HFF-Myc (cell line): ENCODE data around the gene CCDC61.
A peak's percentile ranks its signal among the peaks of the same experiment; 100 is the strongest.

ENCODE experiments used
- DNase-seq: peaks from one replicate; pipeline ENCODE4 v3.0.0-alpha.2; 2011; ENCODE audit warnings: low read depth; ENCODE audit errors: extremely low read depth
- H3K4me3 ChIP-seq: replicated peaks from 2 replicates; pipeline ENCODE4 v1.5.1; 2011; ENCODE audit warnings: low read depth, mild to moderate bottlenecking, control low read depth, low read length
- TF ChIP-seq, protein P1 (sequence below): IDR thresholded peaks from 2 replicates; pipeline ENCODE4 v1.5.1; 2012; ENCODE audit warnings: mild to moderate bottlenecking, low read depth, low read length, control low read depth; ENCODE audit errors: missing control alignments

Gene CCDC61

DNA sequence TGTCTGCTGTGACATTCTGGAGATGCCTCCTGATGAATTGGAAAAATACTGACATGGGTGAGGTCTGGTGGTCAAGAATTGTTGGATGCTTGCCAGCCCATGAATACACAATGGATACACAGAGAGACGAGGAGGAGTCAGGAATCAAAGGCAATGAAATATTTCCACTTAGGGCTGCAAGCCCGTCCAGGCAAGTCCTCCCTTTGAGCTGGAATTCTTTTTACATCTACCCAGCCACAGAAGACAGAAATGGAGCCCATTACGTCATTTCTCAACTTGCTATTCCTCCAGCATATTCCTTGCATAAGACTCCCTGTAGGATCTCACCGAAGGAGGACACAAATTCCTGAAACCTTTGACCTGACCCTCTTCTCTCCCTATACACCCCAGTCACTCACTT is 61.3 kb downstream of the CCDC61 start:
- no peak for DNase-seq
- TF ChIP-seq, protein P1, sequence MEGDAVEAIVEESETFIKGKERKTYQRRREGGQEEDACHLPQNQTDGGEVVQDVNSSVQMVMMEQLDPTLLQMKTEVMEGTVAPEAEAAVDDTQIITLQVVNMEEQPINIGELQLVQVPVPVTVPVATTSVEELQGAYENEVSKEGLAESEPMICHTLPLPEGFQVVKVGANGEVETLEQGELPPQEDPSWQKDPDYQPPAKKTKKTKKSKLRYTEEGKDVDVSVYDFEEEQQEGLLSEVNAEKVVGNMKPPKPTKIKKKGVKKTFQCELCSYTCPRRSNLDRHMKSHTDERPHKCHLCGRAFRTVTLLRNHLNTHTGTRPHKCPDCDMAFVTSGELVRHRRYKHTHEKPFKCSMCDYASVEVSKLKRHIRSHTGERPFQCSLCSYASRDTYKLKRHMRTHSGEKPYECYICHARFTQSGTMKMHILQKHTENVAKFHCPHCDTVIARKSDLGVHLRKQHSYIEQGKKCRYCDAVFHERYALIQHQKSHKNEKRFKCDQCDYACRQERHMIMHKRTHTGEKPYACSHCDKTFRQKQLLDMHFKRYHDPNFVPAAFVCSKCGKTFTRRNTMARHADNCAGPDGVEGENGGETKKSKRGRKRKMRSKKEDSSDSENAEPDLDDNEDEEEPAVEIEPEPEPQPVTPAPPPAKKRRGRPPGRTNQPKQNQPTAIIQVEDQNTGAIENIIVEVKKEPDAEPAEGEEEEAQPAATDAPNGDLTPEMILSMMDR, result no peak

DNA sequence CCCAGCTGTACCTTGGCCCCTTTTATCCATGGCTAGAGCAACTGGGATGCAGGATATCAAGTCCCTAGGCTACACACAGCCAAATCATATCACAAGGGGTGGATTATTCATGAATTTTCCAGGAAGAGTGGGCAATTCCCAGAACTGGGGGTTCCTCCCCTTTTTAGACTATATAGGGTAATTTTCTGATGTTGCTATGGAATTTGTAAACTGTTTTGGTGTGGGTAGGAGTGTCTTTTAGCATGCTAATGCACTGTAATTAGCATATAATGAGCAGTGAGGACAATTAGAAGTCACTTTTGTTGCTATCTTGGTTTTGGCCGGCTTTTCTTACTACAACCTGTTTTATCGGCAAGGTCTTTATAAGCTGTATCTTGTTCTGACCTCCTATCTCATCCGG is 63.5 kb downstream of the CCDC61 start:
- TF ChIP-seq, protein P1, result no peak
- H3K4me3 ChIP-seq, result no peak overlapping the region
- no peak for DNase-seq

More for the DNA sequence above, 61.3 kb downstream of the CCDC61 start:
- H3K4me3 ChIP-seq, result no peak overlapping the region

DNA sequence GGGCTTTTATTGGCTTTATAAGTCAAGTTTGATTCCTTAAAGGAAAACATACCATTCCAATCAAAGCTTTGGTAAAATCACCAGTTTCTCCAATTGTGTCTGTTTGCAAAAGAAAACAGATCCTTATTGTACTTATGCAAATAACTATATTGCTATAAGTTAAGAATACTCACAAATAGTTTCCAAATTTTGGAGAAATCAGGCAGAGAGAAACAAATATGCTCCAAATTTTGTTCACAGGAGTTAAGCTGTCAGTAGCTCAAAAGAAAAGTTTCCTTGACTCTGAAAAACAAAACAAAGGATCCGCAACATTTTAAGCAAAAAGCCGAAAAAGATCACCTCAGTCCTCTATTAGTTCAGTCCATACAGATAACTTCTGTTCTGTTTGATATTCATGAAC is 64.7 kb downstream of the CCDC61 start:
- no peak for DNase-seq
- no peak overlapping the region for H3K4me3 ChIP-seq
- TF ChIP-seq, protein P1, result no peak

DNA sequence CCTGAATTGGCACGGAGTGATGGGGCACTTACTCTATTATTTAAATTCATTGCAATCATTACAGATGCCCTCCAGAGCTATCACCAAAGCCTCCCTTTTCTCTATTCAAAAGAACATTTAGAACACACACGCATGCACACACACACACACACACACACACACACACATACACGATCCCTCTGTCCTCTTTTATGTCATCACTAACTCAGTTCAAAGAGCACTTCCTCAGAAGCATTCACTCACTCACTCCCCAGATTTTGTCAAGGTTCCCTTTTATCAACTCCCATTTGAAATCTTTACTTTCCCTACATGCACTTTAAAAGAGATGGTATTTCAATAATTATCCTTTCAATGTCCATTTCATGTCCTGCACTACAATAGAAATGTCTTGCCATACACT is 67.9 kb downstream of the CCDC61 start:
- TF ChIP-seq, protein P1, result no peak
- H3K4me3 ChIP-seq, result no peak overlapping the region

DNA sequence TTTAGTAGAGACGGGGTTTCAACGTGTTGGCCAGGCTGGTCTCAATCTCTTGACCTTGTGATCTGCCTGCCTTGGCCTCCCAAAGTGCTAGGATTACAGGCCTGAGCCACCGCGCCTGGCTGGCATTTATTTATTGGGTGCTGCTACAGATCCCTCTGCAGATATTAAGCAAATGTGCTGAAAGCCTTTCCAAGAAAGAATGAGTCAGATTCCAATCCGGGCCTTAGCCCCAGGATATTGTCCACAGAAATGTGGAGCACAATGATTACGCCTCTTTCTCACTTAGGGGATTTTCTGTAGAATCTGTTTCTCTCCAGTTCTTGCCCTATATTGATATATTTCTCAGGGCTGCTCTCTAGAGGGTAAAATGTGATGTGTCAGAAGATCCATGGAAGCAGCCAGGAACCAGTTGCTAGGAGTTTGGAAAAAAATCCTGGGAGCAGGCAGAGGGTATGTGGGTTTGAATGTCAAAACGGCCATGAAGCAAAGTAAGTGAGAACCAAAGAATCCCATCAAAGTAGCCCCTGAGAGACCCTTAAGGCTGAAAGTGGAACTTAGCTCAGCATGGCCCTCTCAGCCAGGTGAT is 70.3 kb downstream of the CCDC61 start:
- TF ChIP-seq, protein P1, result no peak
- DNase-seq, result peak; percentile 52
- no peak overlapping the region for H3K4me3 ChIP-seq

More for the DNA sequence above, 67.9 kb downstream of the CCDC61 start:
- DNase-seq, result no peak

DNA sequence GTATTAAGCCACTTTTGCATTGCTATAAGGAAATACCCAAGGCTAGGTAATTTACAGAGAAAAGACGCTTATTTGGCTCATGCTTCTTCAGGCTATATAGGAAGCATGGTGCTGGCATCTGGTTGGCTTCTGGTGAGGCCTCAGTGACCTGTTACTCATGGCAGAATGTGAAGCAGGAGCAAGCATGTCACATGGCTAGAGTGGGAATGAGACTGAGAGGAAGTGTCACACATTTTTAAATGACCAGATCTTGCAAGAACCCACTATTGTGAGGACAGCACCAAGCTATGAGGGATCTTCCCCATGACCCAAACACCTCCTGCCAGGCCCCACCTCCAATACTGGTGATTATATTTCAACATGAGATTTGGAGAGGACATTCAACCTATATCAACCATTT is 71.2 kb downstream of the CCDC61 start:
- DNase-seq, result no peak
- H3K4me3 ChIP-seq, result no peak overlapping the region
- TF ChIP-seq, protein P1, result no peak

DNA sequence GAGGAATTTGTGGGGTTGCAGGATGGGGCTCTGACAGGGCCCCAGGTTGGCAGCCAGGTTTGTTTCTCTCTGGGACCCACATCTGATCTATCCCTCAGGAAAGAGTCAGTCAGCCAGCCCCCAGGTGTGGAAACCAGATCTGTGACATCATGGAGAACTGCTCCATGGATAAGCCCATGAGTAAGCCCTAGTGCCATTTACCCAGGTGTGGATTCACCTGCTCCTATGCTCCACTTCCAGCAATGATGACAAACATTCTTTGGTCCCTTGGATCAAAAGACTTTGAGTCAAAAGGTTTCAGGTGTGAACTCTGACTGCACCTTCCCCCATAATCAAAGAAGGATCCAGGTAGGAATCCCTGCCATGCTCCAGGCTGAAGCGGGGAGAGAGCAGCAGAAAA is 72.4 kb downstream of the CCDC61 start:
- no peak for DNase-seq
- TF ChIP-seq, protein P1, result no peak
- H3K4me3 ChIP-seq, result no peak overlapping the region
